ENCODE data around the gene KDELR3.

Gene KDELR3

DNA sequence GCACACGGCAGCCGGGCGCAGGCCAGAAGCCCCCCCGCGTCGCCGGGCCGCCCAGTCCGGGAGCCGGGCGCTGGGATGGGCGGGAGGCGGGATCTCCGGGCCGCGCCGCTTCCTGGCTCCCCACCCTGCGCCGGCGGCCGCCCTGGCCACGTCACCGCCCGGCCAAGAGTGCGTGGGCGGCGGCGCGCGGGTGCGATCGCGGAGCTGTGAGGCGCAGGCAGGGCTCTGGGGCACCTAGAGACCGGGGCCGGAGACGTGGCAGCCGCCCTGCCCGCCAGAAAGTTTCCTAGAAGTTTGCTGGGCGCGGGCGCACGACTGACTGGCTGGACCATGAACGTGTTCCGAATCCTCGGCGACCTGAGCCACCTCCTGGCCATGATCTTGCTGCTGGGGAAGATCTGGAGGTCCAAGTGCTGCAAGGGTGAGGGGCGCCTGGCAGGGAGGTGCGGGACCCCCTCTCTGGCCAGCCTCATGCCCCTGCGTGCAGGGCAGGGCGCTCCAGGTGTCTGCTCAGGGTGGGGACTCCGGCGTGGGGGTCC, at the start of gene KDELR3:
TSS of gene KDELR3 (plus strand) at position 193 of the 539 bp plus-strand sequence. CDS start at position 331, 138 bp downstream.
- H3K27ac ChIP-seq, result no peak within 1 kb of the TSS

DNA sequence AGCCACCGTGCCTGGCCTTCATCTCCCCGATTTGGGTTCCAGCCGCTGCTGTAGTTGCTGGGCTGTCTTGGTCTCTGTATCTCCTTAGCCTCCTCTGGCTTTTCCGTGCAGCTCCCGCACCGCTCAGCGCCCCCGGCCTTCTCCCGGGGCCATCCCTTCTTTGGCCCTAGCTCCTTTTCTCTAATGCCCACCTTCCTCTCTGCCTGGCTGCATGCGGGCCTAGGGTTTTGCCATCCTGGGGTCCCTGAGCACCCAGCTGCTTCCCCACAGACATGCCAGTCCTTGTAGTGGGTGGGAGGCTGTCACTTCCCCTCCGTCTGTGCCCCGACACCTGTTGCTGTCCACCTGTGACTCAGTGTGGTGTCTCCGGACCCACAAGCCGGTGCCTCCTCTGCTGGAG, 49.3 kb upstream of the KDELR3 start:
- H3K27ac ChIP-seq, result no peak overlapping the region
- no peak for TF ChIP-seq ZFX (IDR thresholded peaks at IDR 0.05; ENCODE audit: borderline replicate concordance)
- TF ChIP-seq, protein P1, sequence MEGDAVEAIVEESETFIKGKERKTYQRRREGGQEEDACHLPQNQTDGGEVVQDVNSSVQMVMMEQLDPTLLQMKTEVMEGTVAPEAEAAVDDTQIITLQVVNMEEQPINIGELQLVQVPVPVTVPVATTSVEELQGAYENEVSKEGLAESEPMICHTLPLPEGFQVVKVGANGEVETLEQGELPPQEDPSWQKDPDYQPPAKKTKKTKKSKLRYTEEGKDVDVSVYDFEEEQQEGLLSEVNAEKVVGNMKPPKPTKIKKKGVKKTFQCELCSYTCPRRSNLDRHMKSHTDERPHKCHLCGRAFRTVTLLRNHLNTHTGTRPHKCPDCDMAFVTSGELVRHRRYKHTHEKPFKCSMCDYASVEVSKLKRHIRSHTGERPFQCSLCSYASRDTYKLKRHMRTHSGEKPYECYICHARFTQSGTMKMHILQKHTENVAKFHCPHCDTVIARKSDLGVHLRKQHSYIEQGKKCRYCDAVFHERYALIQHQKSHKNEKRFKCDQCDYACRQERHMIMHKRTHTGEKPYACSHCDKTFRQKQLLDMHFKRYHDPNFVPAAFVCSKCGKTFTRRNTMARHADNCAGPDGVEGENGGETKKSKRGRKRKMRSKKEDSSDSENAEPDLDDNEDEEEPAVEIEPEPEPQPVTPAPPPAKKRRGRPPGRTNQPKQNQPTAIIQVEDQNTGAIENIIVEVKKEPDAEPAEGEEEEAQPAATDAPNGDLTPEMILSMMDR (IDR thresholded peaks at IDR 0.05), result no peak

More for the DNA sequence above, at the start of gene KDELR3:
- no peak for TF ChIP-seq ZFX (IDR thresholded peaks at IDR 0.05; ENCODE audit: borderline replicate concordance)
- TF ChIP-seq, protein P1 (IDR thresholded peaks at IDR 0.05), result peak; percentile 17; the same call in 1 of the 2 replicates

DNA sequence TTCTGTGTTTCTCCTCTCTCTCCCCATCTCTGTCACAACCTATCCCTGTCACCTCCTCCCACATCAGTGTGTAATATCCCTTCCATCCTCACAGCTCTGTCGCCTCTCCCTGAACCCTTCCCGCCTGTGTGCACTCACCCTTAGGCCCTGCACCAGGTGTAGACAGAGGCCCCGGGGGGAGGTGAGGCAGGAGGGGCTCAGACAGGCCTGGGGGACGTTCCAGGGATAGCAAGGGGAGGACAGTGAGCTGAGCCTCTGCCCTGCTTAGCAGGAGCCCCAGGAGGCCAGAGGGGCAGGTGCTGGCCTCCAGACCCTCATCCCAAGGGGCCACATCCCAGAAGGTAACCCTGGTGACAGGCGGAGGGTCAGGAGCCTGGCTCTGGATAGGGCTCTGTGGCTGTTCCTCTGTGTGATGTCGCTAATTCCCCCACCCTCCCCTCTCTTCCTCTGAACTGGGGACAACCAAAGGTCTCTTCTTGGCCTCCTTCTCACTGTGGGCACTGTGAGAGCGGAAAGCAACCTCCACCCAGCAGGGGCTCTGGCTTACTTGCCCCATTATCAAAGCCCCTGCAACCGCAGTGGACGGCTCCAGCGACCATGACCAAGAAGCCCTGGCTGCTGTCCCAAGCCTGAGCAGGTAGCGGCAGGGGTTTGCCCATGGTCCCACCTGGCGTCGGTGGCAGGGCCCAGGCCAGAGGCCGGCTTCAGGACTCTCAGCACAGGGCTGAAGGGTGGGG, 48.6 kb upstream of the KDELR3 start:
- H3K27ac ChIP-seq, result no peak overlapping the region
- no peak for TF ChIP-seq ZFX (IDR thresholded peaks at IDR 0.05; ENCODE audit: borderline replicate concordance)

DNA sequence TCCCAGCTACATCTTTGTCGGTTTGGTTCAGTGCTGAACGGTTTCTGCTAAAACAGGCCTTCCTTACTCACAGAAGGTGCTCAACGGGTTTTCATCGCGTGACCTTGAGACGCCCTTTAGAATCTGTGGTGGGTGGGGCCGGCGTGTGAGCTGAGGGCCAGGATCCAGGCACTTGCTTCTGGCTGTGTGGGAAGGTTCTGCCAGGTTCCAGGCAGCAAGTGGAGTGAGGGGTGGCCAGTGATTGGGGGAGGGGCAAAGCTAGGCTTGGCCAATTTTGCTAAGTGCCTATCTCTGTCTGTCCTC, 48.1 kb upstream of the KDELR3 start:
- no peak for TF ChIP-seq ZFX (IDR thresholded peaks at IDR 0.05; ENCODE audit: borderline replicate concordance)
- TF ChIP-seq, protein P1 (IDR thresholded peaks at IDR 0.05), result no peak
- H3K27ac ChIP-seq, result no peak overlapping the region

DNA sequence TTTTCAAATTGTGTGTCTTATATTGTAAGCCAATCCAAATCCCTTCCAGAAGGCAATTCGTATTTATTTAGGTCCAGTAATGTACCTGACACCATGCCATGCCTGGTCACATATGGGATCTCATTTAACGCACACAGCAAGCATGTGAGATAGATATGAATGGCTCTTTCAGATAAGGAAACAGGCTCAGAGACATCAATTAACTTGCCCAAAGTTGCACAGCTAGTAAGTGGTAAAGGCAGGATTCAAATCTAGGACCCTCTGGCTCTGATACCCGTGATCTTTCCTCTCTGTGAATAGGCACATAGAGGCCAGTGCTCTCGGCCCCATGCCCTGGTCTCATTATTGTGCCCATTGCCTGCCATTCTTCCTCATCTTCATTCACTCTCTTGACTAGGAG, 47.2 kb upstream of the KDELR3 start:
- H3K27ac ChIP-seq, result no peak overlapping the region
- no peak for TF ChIP-seq ZFX (IDR thresholded peaks at IDR 0.05; ENCODE audit: borderline replicate concordance)
- TF ChIP-seq, protein P1 (IDR thresholded peaks at IDR 0.05), result no peak

DNA sequence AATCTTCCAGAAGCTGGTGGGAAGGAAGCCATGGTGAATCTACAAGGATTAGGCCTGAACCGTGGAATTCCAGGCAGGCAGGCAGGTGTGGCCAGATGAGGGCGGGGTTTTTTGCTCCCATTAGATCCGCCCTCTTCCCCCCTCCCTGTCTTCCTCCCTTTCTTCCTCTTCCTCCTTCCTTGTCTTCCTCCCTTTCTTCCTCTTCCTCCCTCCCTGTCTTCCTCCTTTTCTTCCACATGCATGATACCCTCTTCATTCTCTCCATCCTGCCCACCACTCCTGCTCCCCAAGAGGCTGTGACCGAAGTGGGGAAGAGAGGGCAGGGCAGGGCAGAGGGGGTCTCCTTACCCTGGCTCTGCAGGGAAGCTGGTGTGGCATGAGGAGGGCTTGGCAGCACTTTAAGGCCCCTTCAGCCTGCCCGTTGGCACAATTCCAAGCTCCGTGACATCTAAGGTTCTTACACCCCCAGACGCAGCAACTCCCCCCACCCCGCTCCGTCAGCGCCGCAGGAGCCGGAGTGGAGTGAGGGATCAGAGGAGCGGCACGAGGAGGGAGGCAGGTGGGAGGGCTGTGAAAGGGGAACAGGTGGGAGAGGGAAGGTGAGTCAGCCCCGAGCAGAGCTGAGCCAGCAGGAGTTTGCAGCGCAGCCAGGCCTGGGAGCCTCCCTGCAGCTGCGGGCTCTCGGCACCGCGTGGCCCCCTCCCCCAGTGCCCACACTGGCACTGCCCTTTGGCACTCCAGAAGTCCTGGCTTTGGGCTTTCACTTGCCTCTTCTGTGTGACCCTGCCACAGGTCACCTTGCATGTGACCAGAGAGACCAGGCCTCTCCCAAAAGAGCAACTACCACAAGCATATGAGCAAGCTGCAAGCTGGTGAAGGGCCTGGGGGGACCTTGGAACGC, 45.0 kb upstream of the KDELR3 start:
- TF ChIP-seq, protein P1 (IDR thresholded peaks at IDR 0.05), result no peak
- no peak for TF ChIP-seq ZFX (IDR thresholded peaks at IDR 0.05; ENCODE audit: borderline replicate concordance)
- no peak overlapping the region for H3K27ac ChIP-seq

DNA sequence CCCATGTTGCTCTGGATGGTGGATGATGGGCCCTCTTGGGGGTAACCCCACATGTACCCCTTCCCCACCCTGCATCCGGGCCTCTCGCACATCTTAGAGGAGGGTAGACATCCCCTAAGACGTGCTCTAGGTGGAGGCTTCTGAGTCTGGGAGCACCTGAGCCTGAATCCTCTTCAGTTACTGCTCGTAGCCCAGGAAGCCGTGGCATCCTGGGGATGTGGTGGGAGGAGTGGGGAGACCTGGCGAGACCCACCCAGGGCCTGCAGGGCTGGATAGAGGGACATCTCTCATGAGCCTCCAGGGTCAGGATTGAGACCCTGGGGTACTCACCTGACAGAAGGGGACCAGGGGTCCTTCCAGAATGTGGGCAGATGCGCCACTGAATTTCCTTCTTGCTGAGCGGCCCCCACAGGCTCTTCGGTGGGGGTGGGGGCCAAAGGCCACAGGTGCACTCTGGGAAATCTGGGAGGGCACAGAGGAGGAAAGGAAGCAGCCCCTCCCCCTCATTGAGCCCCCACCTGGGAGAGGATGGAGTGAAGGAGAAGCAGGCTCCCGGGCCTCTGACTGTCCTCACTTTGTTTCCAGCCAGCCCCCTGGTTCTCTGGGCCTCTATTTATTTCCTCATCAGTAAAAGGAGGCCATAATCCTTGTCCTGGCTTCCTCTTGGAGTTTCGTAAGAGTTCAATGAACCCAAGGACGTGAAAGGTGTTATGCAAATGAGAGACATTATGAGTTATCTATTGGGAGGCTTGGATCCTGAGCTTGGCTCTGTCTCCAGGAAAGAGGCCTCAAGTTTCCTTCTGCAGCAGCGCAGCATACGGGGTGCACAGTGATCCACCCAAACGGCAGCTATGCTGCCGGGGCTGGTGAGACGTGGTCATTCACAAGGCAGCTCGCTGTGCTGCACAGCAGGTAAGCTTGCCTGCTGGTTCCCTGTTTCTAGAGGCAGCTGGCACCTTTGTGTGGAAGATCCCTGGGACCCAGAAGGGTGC, 44.1 kb upstream of the KDELR3 start:
- no peak for TF ChIP-seq ZFX (IDR thresholded peaks at IDR 0.05; ENCODE audit: borderline replicate concordance)
- TF ChIP-seq, protein P1 (IDR thresholded peaks at IDR 0.05), result no peak
- H3K27ac ChIP-seq, result no peak overlapping the region

Measured in 22Rv1 (cell line).